ENCODE measurements around the gene TMEM184C. TPM values are rescaled to one million over a fixed set of nuclear protein-coding genes. Genes with fewer than 3 reads are reported as not detected.

The TMEM184C gene
- total RNA-seq, 3 donors from 2014 or later: 37.5 to 43.3 (median 37.7) TPM

DNA sequence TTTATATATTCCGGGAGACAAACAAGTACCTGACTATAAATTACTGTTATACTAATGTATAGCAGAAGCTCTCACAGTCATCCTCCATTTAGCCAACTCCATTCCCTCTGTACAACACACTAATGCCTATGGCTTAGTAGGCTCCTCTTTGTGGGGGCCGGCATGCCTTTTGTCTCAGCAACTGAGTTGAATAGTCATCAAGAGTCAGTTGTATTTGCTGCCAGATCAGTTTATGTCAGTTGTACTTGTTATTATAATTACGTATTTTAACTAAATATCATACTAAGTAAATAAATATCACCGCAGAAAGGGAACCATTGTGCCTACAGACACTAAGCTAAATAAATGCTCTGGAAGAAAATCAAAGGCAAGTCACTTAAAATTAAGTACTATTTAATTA lies 56.9 kb downstream of the TMEM184C start:
- no peak for TF ChIP-seq CTCF (IDR thresholded peaks at IDR 0.05)
- ATAC-seq: no peak
- no peak for DNase-seq

GRCh38 chr4:147674496-147674895 lies 57.3 kb downstream of the TMEM184C start:
- Histone ChIP-seq H3K36me3 (ENCODE audit: low read depth) (no peaks in the 10 kb centered on the region), H3K4me1 (ENCODE audit: low read depth) (no peaks in the 10 kb centered on the region), H3K9me3 (no peaks in the 10 kb centered on the region), H3K4me3 (no peak overlapping the region)
- DNase-seq: no peak
- no peak for ATAC-seq
- intact Hi-C loops (cut with DNase I, micrococcal nuclease): no loop called here
- no peak for TF ChIP-seq CTCF (IDR thresholded peaks at IDR 0.05)

More for the DNA sequence above, 56.9 kb downstream of the TMEM184C start:
- Histone ChIP-seq H3K36me3 (ENCODE audit: low read depth) (no peaks in the 10 kb centered on the region), H3K4me3 (no peak overlapping the region), H3K9me3 (no peaks in the 10 kb centered on the region), H3K4me1 (ENCODE audit: low read depth) (no peaks in the 10 kb centered on the region)
- intact Hi-C loops (cut with DNase I, micrococcal nuclease): no loop called here

DNA sequence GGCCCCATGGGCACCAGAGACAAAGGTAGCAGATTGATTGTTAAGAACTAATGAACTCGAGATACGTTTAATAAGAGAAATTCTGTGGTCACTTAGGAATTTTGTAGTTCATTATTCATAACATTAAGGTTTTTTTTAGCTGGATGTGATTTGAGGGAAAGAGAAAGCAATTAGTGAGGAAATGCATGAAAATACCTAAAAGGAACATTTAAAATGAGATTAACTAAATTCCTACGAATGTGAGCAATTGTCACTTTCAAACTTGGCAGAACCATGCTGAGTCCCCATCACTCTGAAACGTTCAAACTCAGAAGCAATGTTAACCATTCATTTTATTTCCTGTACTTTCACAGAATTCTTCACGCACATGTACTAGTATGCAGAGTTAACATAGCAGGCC lies 60.9 kb downstream of the TMEM184C start:
- intact Hi-C loops (cut with DNase I, micrococcal nuclease): no loop called here
- Histone ChIP-seq H3K36me3 (ENCODE audit: low read depth) (no peaks in the 10 kb centered on the region), H3K4me3 (no peak overlapping the region), H3K9me3 (no peaks in the 10 kb centered on the region), H3K4me1 (ENCODE audit: low read depth) (peaks cover 4% of the 10 kb centered on the region)
- DNase-seq (no peak), ATAC-seq (no peak)
- TF ChIP-seq CTCF (IDR thresholded peaks at IDR 0.05): no peak

- intact Hi-C loops (cut with DNase I, micrococcal nuclease): no loop called here
- no peaks in the 10 kb centered on the region for H3K36me3 ChIP-seq (ENCODE audit: low read depth)
- no peaks in the 10 kb centered on the region for H3K9me3 ChIP-seq
- peaks cover 4% of the 10 kb centered on the region for H3K4me1 ChIP-seq (ENCODE audit: low read depth)
- DNase-seq (no peak), ATAC-seq (no peak)
- H3K4me3 ChIP-seq: no peak overlapping the region
- no peak for TF ChIP-seq CTCF (IDR thresholded peaks at IDR 0.05)
These were observed 61.8 kb downstream of the TMEM184C start for GRCh38 chr4:147678796-147679549.

DNA sequence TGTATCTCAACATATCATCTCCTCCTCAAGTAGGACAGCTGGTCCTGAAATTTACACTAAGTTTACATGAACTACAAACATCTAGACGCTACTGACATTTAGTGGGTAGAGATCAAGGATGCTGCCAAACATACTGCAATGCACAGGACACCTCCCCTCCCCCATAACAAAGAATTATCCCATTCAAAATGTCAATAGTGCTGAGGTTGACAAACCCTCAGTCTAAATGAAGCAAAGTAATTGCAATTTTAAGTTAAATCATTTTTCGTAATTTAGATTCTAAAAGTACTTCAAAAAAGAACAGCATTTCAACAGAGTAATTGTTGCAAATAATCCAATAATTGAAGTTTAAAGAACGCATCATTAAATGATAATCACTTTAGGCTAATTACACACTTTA lies 65.6 kb downstream of the TMEM184C start:
- H3K4me3 ChIP-seq: no peak overlapping the region
- H3K36me3 ChIP-seq (ENCODE audit: low read depth): no peaks in the 10 kb centered on the region
- H3K4me1 ChIP-seq (ENCODE audit: low read depth): peaks cover 4% of the 10 kb centered on the region
- TF ChIP-seq CTCF (IDR thresholded peaks at IDR 0.05): no peak
- no peaks in the 10 kb centered on the region for H3K9me3 ChIP-seq
- no peak for DNase-seq
- intact Hi-C loops (cut with DNase I, micrococcal nuclease): no loop called here
- no peak for ATAC-seq

Data from mucosa of descending colon (tissue), 3 donors.